Measurements from ENCODE around the gene CDH23. TPM values are rescaled to one million over a fixed set of nuclear protein-coding genes. Genes with fewer than 3 reads are reported as not detected.
"Not testable (repeated sequence)": the region's sequence is repeated elsewhere in the genome, so short reads cannot be mapped to it uniquely, and the experiment has no call there.

The CDH23 gene
- total RNA-seq, 2 donors from 2014 or later = 0.06 TPM; not detected in 1

GRCh38 chr10:71589617-71590551, 193.2 kb downstream of the CDH23 start:
- Mint-ChIP-seq H3K27ac (no peak overlapping the region), H3K27me3 (peaks cover 0 to 3% of the 10 kb centered on the region in 2 donors), H3K4me3 (no peak overlapping the region), H3K4me1 (ENCODE audit: low read depth in 2 of 2) (no peaks in the 10 kb centered on the region), H3K36me3 (no peaks in the 10 kb centered on the region), H3K9me3 (no peaks in the 10 kb centered on the region)
- no peak for ATAC-seq
- DNase-seq (ENCODE audit: low spot score) = no peak

- ATAC-seq (no peak), DNase-seq (ENCODE audit: low spot score) (no peak)
- Mint-ChIP-seq H3K27me3 (peaks cover 0 to 3% of the 10 kb centered on the region in 2 donors), H3K4me3 (no peak overlapping the region), H3K9me3 (no peaks in the 10 kb centered on the region), H3K4me1 (ENCODE audit: low read depth in 2 of 2) (no peaks in the 10 kb centered on the region), H3K27ac (no peak overlapping the region), H3K36me3 (no peaks in the 10 kb centered on the region)
Observed at GRCh38 chr10:71590781-71591350, 194.1 kb downstream of the CDH23 start.

GRCh38 chr10:71594934-71595571, 198.3 kb downstream of the CDH23 start:
- Mint-ChIP-seq H3K4me3 (no peak overlapping the region), H3K36me3 (no peaks in the 10 kb centered on the region), H3K4me1 (ENCODE audit: low read depth in 2 of 2) (no peaks in the 10 kb centered on the region), H3K27me3 (no peaks in the 10 kb centered on the region), H3K27ac (no peak overlapping the region), H3K9me3 (no peaks in the 10 kb centered on the region)
- DNase-seq (ENCODE audit: low spot score) = no peak
- ATAC-seq = no peak

- no peak overlapping the region for H3K27ac Mint-ChIP-seq
- no peaks in the 10 kb centered on the region for H3K9me3 Mint-ChIP-seq
- no peaks in the 10 kb centered on the region for H3K4me1 Mint-ChIP-seq (ENCODE audit: low read depth in 2 of 2)
- DNase-seq (ENCODE audit: low spot score) (no peak), ATAC-seq (no peak)
- no peaks in the 10 kb centered on the region for H3K36me3 Mint-ChIP-seq
- H3K4me3 Mint-ChIP-seq = no peak overlapping the region
- H3K27me3 Mint-ChIP-seq = no peaks in the 10 kb centered on the region
Observed at GRCh38 chr10:71595649-71596048, 198.9 kb downstream of the CDH23 start.

GRCh38 chr10:71596127-71596526, 199.4 kb downstream of the CDH23 start:
- no peak for DNase-seq (ENCODE audit: low spot score)
- Mint-ChIP-seq H3K36me3 (no peaks in the 10 kb centered on the region), H3K27me3 (no peaks in the 10 kb centered on the region), H3K4me3 (no peak overlapping the region), H3K27ac (no peak overlapping the region), H3K9me3 (no peaks in the 10 kb centered on the region), H3K4me1 (ENCODE audit: low read depth in 2 of 2) (no peaks in the 10 kb centered on the region)
- ATAC-seq = no peak

GRCh38 chr10:71596759-71597158, 200.0 kb downstream of the CDH23 start:
- Mint-ChIP-seq H3K4me1 (ENCODE audit: low read depth in 2 of 2) (no peaks in the 10 kb centered on the region), H3K36me3 (no peaks in the 10 kb centered on the region), H3K9me3 (no peaks in the 10 kb centered on the region), H3K27ac (no peak overlapping the region), H3K27me3 (no peaks in the 10 kb centered on the region), H3K4me3 (no peak overlapping the region)
- no peak for DNase-seq (ENCODE audit: low spot score)
- no peak for ATAC-seq

GRCh38 chr10:71597821-71598498, 201.2 kb downstream of the CDH23 start:
- DNase-seq (ENCODE audit: low spot score) (no peak), ATAC-seq (peak in 1 of 2 donors; percentile 15)
- Mint-ChIP-seq H3K36me3 (no peaks in the 10 kb centered on the region), H3K4me1 (ENCODE audit: low read depth in 2 of 2) (no peaks in the 10 kb centered on the region), H3K27ac (no peak overlapping the region), H3K27me3 (no peaks in the 10 kb centered on the region), H3K4me3 (no peak overlapping the region), H3K9me3 (no peaks in the 10 kb centered on the region)

- Mint-ChIP-seq H3K27me3 (no peaks in the 10 kb centered on the region), H3K27ac (no peak overlapping the region), H3K4me3 (no peak overlapping the region), H3K4me1 (ENCODE audit: low read depth in 2 of 2) (no peaks in the 10 kb centered on the region), H3K9me3 (no peaks in the 10 kb centered on the region), H3K36me3 (no peaks in the 10 kb centered on the region)
- no peak for ATAC-seq
- no peak for DNase-seq (ENCODE audit: low spot score)
Observed at GRCh38 chr10:71598621-71599055, 201.9 kb downstream of the CDH23 start.

- ATAC-seq = no peak
- Mint-ChIP-seq H3K27me3 (no peaks in the 10 kb centered on the region), H3K36me3 (no peaks in the 10 kb centered on the region), H3K9me3 (no peaks in the 10 kb centered on the region), H3K27ac (no peak overlapping the region), H3K4me1 (ENCODE audit: low read depth in 2 of 2) (no peaks in the 10 kb centered on the region), H3K4me3 (no peak overlapping the region)
- DNase-seq (ENCODE audit: low spot score) = no peak
Observed at GRCh38 chr10:71599518-71599917, 202.8 kb downstream of the CDH23 start.

GRCh38 chr10:71600242-71600641, 203.5 kb downstream of the CDH23 start:
- not testable (repeated sequence) for H3K9me3 Mint-ChIP-seq; H3K27ac Mint-ChIP-seq; H3K4me1 Mint-ChIP-seq (ENCODE audit: low read depth in 2 of 2); H3K27me3 Mint-ChIP-seq; H3K36me3 Mint-ChIP-seq; H3K4me3 Mint-ChIP-seq; ATAC-seq; DNase-seq (ENCODE audit: low spot score)

- H3K27me3 Mint-ChIP-seq = no peaks in the 10 kb centered on the region
- H3K9me3 Mint-ChIP-seq = no peaks in the 10 kb centered on the region
Observed at GRCh38 chr10:71600849-71601248, 204.1 kb downstream of the CDH23 start.

GRCh38 chr10:71601273-71601672, 204.6 kb downstream of the CDH23 start:
- Mint-ChIP-seq H3K27me3 (no peaks in the 10 kb centered on the region), H3K4me3 (no peak overlapping the region), H3K9me3 (no peaks in the 10 kb centered on the region), H3K36me3 (no peaks in the 10 kb centered on the region), H3K27ac (no peak overlapping the region), H3K4me1 (ENCODE audit: low read depth in 2 of 2) (no peaks in the 10 kb centered on the region)
- DNase-seq (ENCODE audit: low spot score) = no peak
- no peak for ATAC-seq

More at GRCh38 chr10:71600849-71601248, 204.1 kb downstream of the CDH23 start:
- Mint-ChIP-seq H3K27ac (no peak overlapping the region), H3K4me1 (ENCODE audit: low read depth in 2 of 2) (no peaks in the 10 kb centered on the region), H3K36me3 (no peaks in the 10 kb centered on the region), H3K4me3 (no peak overlapping the region)
- ATAC-seq (no peak), DNase-seq (ENCODE audit: low spot score) (no peak)

- no peak for ATAC-seq
- Mint-ChIP-seq H3K27me3 (no peaks in the 10 kb centered on the region), H3K9me3 (no peaks in the 10 kb centered on the region), H3K4me3 (no peak overlapping the region), H3K27ac (no peak overlapping the region), H3K36me3 (no peaks in the 10 kb centered on the region), H3K4me1 (ENCODE audit: low read depth in 2 of 2) (no peaks in the 10 kb centered on the region)
- DNase-seq (ENCODE audit: low spot score) = no peak
Observed at GRCh38 chr10:71603150-71603549, 206.4 kb downstream of the CDH23 start.

Data from natural killer cell treated with Interleukin-12 subunit alpha and Interleukin-12 subunit beta and Interleukin-15 and Interleukin-18, amount 100 ng/mL, for 72 hours (primary cell).